T follicular helper cell (primary cell): Measurements from ENCODE around the gene RNF121.

ENCODE experiments used
- DNase-seq: peaks from one replicate; pipeline ENCODE4 v3.0.0-alpha.2; 2020; ENCODE audit warnings: low read depth

RNF121 gene

DNA sequence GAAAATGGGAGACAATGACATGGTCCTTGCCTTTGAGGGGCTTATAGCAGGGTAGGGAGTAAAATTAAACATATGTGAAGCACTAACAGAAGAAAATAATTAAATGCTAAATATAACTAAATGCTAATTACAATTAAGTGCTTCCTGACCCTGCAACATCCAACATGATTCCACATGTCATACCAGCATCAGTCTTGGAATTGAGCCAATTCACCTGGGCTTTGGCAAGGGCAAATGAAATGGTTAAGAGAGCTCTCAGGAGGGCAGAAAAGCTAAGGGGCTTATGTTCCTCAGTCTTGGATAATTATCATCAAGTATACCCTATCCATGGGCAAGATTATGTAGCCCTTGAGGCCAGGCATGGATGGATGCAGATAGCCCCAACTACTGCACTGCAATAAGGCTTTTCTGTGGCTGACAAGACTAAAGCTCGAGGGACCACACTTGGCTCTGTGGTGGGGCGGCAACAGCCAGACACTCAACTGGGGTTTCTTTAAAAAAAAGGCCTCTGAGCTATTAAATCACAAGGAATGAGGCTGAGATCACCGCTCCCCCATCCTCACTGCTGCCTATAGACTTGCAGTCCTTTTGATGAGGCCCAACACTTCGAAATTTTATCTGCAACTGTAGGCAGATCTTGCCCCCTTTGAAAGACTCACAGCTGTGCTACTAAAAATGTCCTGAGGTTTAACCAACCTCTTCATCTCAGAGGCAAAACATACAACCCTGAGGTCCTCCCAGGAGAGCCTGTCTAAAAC, 108.9 kb downstream of the RNF121 start:
- no peak for DNase-seq

- no peak for DNase-seq
Measured at GRCh38 chr11:72038491-72038890, 109.6 kb downstream of the RNF121 start.

DNA sequence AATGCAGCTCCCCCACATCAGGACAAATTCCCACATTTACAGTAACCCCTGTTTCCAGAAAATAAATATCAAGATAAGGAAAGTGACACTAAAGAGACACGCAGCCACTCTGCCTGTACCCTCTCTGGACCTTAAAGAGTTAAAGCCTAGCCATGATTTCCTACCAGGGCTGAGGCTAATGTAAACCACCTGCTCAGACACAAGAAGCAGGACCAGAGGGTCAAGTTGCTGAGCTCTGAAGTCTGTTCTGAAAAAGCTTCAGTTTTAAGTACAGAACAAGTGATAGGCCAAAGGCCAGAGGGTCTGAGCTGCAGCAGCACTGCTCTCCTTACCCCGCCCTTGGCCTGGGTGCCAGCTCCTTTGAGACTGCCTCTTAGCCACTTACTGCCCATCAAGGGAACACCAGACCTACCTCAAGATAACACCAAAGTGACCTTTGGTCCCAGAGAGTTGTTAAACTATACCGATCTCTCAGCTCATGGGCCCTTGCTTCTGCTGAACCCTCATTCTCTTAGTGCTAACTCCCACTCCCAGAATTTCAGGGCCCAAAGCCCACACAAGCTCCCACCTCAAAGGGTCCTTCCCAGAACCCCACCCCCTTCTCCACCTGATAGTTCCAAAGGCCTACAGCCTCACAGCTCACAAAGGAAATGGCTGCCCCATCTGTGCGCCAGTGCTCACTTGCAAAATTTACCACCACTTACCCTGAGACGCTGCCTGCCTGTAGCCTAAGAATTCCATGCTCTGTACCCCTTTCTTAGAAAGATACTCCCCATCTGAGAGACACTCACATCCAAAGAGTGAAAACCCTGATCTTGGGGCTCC, 110.4 kb downstream of the RNF121 start:
- DNase-seq, result no peak

DNA sequence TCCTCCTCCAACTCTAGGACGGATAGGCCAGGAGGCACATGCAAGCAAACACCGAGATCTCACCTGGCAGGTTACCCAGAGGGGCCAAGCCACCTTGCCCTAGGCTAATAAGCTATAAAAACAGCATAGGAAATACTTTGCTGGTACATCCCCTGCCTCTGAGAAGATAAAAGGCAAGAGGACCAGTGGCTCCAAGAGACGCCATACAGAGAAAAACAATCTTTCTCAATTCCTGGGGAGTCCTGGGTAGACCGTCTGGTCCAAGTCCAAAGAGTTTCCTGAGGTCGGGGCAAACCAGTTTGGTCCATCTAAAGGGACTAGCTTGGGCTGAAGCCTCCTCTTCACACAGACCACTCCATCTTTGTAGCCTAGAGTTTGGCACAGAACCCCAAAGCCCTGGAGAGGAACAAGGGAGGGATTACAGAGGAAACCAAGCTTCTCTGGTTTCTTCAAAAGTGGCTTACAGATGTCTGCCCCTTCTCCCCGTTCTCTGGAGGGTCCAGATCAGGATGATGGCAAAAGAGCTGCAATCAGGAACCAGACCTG, 111.1 kb downstream of the RNF121 start:
- DNase-seq, result no peak

- DNase-seq, result peak; percentile 77
Measured at GRCh38 chr11:72040491-72041363, 111.9 kb downstream of the RNF121 start.

DNA sequence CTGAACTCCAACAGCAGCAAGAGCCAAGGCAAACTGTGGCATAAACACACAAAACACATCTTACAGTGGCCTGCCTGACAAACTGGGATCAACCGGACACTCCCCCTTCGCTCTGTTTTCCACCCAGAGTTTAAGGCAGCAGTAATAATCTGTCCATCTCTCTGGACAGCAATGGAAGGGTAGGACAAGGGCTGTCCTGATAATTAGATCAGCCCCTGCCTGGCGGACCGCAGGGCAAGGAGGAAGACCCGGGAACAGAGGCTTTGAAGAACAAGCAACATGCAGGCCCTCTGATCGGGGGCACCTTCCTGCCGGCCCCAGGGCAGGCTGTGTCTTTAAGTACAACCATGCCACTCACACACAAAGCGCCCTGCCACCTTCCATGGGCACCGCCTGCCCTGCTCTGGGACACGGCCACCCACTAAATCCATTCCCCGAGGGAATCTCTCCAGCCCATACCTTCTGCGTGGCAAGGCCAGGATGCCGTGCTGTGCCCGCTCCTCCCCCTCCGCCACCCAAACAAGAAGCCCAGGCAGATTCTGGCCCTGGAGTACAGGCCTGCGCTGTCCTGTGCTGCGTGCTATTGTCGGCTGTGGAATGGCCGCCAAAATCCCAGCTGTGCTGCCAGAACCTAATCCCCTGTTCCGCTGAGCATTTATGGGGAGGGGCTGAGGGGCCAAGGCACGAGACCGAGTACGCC, 112.7 kb downstream of the RNF121 start:
- DNase-seq, result peak; percentile 9

DNA sequence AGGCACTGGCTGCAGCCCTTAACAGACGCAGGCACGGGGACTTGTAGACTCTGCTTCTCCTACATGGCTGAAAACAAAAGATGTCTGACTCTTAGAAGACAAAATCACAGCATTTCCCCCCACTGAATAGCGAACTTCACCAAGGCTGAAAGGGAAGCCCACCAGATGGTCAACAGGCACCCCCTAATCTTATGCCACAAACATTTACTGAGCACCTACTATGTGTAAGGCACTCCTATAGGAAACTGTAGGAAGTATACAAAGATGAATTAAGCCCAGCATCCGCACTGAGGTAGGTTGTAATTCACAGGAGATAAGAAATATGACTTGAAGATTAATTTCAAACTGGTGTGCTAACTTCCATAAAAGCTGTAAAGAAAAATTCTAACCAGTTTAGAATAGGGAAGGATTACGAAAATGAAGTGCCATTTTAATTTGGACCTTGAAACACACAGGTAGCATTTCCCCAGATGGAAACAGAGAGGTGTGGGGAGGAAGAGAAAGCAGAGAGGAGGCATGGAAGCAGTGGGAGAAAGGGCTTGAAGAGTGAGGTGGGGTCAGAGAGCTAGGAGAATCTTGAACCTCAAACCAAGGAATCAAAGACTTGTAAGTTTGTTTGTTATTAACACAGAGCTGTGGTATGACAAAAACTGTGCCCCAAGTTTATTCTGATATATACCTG, 113.4 kb downstream of the RNF121 start:
- no peak for DNase-seq

DNA sequence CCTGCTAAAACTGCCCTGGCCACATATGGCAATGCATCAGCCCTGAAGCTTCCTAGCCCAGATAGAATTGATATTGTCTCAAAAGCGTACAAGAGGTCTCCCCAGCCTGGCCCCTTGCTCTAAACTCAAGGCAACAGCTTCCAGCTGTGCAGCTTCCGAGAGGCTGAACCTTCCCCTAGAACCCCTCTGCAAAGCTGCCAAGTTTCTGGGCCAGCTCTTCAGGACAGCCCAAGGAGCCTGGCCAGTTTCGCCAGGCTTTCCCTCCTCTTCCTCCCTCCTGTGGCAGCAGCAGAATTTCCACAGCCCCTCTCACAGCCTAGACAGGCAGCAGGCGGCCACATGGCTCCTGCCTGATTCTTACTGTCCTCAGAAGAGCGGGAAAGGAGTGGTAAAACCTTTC, 117.0 kb downstream of the RNF121 start:
- DNase-seq, result no peak
